Measurements from ENCODE around the gene XRRA1. TPM values are rescaled to one million over a fixed set of nuclear protein-coding genes. Genes with fewer than 3 reads are reported as not detected.

XRRA1 gene
- total and polyA plus RNA-seq, 2 of the 13 experiments (the other 11 are each of a cell fraction or from before 2014, with no cell fraction given): 7.6 to 10.5 TPM

- TF ChIP-seq, protein P1, sequence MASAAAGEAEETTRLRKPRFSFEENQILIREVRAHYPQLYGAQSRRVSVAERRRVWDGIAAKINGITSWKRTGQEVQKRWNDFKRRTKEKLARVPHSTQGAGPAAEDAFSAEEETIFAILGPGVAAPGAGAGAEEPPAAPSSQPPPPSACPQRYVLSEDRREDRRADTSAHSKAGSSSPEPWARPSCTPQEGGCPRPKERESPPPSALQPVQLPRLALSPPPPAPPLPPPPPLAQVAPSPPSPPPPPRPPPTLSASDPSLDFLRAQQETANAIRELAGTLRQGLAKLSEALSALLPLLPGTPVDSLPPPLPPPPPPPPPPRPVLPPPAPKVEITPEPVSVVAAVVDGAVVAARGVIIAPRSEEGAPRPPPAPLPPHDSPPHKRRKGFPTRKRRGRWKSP (CRISPR knock-in tag; IDR thresholded peaks at IDR 0.05): no peak
- TF ChIP-seq ZNF570 (CRISPR knock-in tag; IDR thresholded peaks at IDR 0.05; ENCODE audit: borderline replicate concordance) (no peak), KLF9 (CRISPR knock-in tag; IDR thresholded peaks at IDR 0.05; ENCODE audit: low read depth) (no peak), GTF2F1 (IDR thresholded peaks at IDR 0.05; ENCODE audit: low read length) (no peak), HNF4A (CRISPR knock-in tag; IDR thresholded peaks at IDR 0.05) (no peak), ZMYM2 (CRISPR knock-in tag; IDR thresholded peaks at IDR 0.05) (no peak), ZNF749 (CRISPR knock-in tag; IDR thresholded peaks at IDR 0.05; ENCODE audit: borderline replicate concordance) (no peak), SNAI1 (CRISPR knock-in tag; IDR thresholded peaks at IDR 0.05; ENCODE audit: borderline replicate concordance) (no peak), HOXA9 (CRISPR knock-in tag; IDR thresholded peaks at IDR 0.05; ENCODE audit: borderline replicate concordance) (no peak), DNMT3B (CRISPR knock-in tag; conservative IDR thresholded peaks at IDR 0.05) (no peak), SP2 (CRISPR knock-in tag; IDR thresholded peaks at IDR 0.05) (no peak), FOXK1 (CRISPR knock-in tag; IDR thresholded peaks at IDR 0.05; ENCODE audit: borderline replicate concordance, low read depth) (no peak)
- Histone ChIP-seq H3K4me2 (ENCODE audit: low read depth, low read length) (no peak overlapping the region), H3K9me3 (ENCODE audit: low read length) (no peaks in the 10 kb centered on the region), H2AFZ (ENCODE audit: low read length) (no peak overlapping the region), H3K36me3 (replicated peaks in 1 of 2; ENCODE audit: control insufficient read depth in 1 of 2, insufficient read depth in 2 of 2, low read length in 2 of 2) (peaks cover 12 to 74% of the 10 kb centered on the region in 2 experiments; a peak in 4 of 5 replicates), H3K4me3 (replicated peaks in 1 of 3; ENCODE audit: insufficient read depth in 1 of 3, low read depth in 2 of 3, low read length in 3 of 3) (no peak overlapping the region), H3K4me1 (ENCODE audit: insufficient read depth, low read length) (no peaks in the 10 kb centered on the region), H4K20me1 (ENCODE audit: insufficient read depth, low read length) (no peaks in the 10 kb centered on the region), H3K27ac (ENCODE audit: extremely low read length, insufficient read depth, low read length) (no peak overlapping the region), H3K9ac (ENCODE audit: insufficient read depth, low read depth, low read length) (no peak overlapping the region), H3K79me2 (ENCODE audit: insufficient read depth, low read length) (no peaks in the 10 kb centered on the region), H3K27me3 (ENCODE audit: control insufficient read depth in 1 of 2, insufficient read depth in 2 of 2, low read length in 2 of 2) (no peaks in the 10 kb centered on the region)
- CTCF ChIA-PET (ENCODE audit: low intra/inter-chr PET ratio, low total read pairs): no interaction called here
- in situ Hi-C loops (cut with HindIII; ENCODE audit: extremely low pct_ligation_motif_present, low pct_unique_long_range_greater_than_20kb): loop anchor here (10.0 kb wide), 1 partner anchor 308 kb away; the partner anchor contains the start of gene TPBGL
- no peak for DNase-seq (ENCODE audit: low spot score)
- POLR2A ChIA-PET: no interaction called here
- 89% methylated on average over 5 of the region's 5 CpGs for WGBS (ENCODE audit: low lambda C conversion rate)
- no peak for ATAC-seq
- intact Hi-C loops (cut with micrococcal nuclease; ENCODE audit: unreplicated experiment): no loop called here
- BruUV-seq (replicated peaks): no TSS peak
- FAIRE-seq: no peak
These were observed 11.9 kb downstream of the XRRA1 start for GRCh38 chr11:74936976-74937375.
